Gastrocnemius medialis (tissue), 4 donors: ENCODE data around the gene ZNF334. TPM values are rescaled to one million over a fixed set of nuclear protein-coding genes. Genes with fewer than 3 reads are reported as not detected.

ENCODE experiments used
- ATAC-seq, 2 donors: fragments of 150-250 bp; one replicate each; pipeline ENCODE4 v1.9.1; 2016
- DNase-seq, 2 donors: peaks; one replicate each; pipeline ENCODE4 v3.0.0-alpha.2; 2019
- H3K27ac ChIP-seq, 4 donors: fragments of 200-600 bp; sonication (generic); 1 replicate in 1 of 4; 2 replicates in 3 of 4; pipeline ENCODE4 v1.5.1; 2016 to 2018; ENCODE audit warnings: mild to moderate bottlenecking in 2 of 4, moderate library complexity in 1 of 4
- H3K27me3 ChIP-seq, 3 donors: fragments of 200-600 bp; sonication (generic) in 2 of 3; 1 replicate in 1 of 3; 2 replicates in 2 of 3; pipeline versions ENCODE4 v1.5.1 to v1.6.0; 2016 to 2019; ENCODE audit warnings: mild to moderate bottlenecking in 1 of 3, moderate library complexity in 1 of 3
- H3K36me3 ChIP-seq, 2 donors: fragments of 200-600 bp; sonication (generic) in 1 of 2; one replicate each; pipeline ENCODE4 v1.5.1; 2017 to 2018
- H3K4me1 ChIP-seq, 2 donors: fragments of 200-600 bp; sonication (generic) in 1 of 2; one replicate each; pipeline ENCODE4 v1.5.1; 2016 to 2017; ENCODE audit warnings: mild to moderate bottlenecking in 2 of 2
- H3K4me3 ChIP-seq, 4 donors: fragments of 200-600 bp; sonication (generic) in 3 of 4; 1 replicate in 1 of 4; 2 replicates in 3 of 4; pipeline ENCODE4 v1.5.1; 2016 to 2019; ENCODE audit warnings: mild to moderate bottlenecking in 2 of 4
- H3K9me3 ChIP-seq, 3 donors: fragments of 200-600 bp; sonication (generic) in 2 of 3; 1 replicate in 1 of 3; 2 replicates in 2 of 3; pipeline ENCODE4 v1.5.1; 2016 to 2019
- CTCF ChIP-seq, 5 experiments: fragments of 450-650 bp in 3 of 5; fragments of 200-600 bp in 2 of 5; sonication (generic) in 2 of 5; IDR thresholded peaks in 4 of 5; conservative IDR thresholded peaks in 1 of 5; 1 replicate in 4 of 5; 2 replicates in 1 of 5; pipeline ENCODE4 v1.5.1; 2016 to 2019; ENCODE audit warnings: antibody characterized with exemption in 5 of 5, mild to moderate bottlenecking in 3 of 5, moderate library complexity in 3 of 5
- POLR2A ChIP-seq, 2 donors: fragments of 450-650 bp; IDR thresholded peaks; one replicate each; pipeline ENCODE4 v1.6.1; 2017; ENCODE audit warnings: antibody characterized with exemption in 2 of 2, mild to moderate bottlenecking in 2 of 2, moderate library complexity in 2 of 2
- in situ Hi-C, 4 donors: fragments of 200-750 bp; cut with MboI; loops; one replicate each; pipeline versions ENCODE4 v1.15.0 to v1.8.0; 2017; ENCODE audit warnings: low sequenced_read_pairs in 4 of 4
- intact Hi-C: fragments of 100-400 bp; cut with DNase I; formaldehyde crosslinking; loops from one replicate; pipeline ENCODE4 v1.15.1; 2023; ENCODE audit warnings: low total_unique reads
- total RNA-seq, 4 donors: library from RNA; depleted of rRNA; stranded (reverse); fragments of >200 nt; gene quantifications; one replicate each; pipeline versions ENCODE4 v1.1.0 to v1.2.3, GENCODE V29; 2016

Gene ZNF334
- total RNA-seq, 4 donors from 2014 or later, result 0.15 to 0.18 TPM; not detected in 2

- H3K36me3 ChIP-seq, result no peaks in the 10 kb centered on the region
- TF ChIP-seq CTCF (IDR thresholded peaks at IDR 0.05 in 4 of 5, conservative IDR thresholded peaks at IDR 0.05 in 1 of 5), result peak in 2 of 5 experiments; percentile 6 to 26
- no peak for TF ChIP-seq POLR2A (IDR thresholded peaks at IDR 0.05)
- DNase-seq, result no peak
- intact Hi-C loops, result no loop called here
- in situ Hi-C loops, result no loop called here
- H3K9me3 ChIP-seq, result no peaks in the 10 kb centered on the region
- no peak for ATAC-seq
- H3K4me3 ChIP-seq, result no peak overlapping the region
- no peak overlapping the region for H3K27ac ChIP-seq
- H3K4me1 ChIP-seq, result no peaks in the 10 kb centered on the region
- H3K27me3 ChIP-seq, result peaks cover 3 to 5% (median 5%) of the 10 kb centered on the region in 3 donors
These were observed 7.7 kb upstream of the ZNF334 start for GRCh38 chr20:46520976-46521579.

- in situ Hi-C loops (no loop called here), intact Hi-C loops (no loop called here)
- DNase-seq (no peak), ATAC-seq (no peak)
- TF ChIP-seq CTCF (IDR thresholded peaks at IDR 0.05 in 4 of 5, conservative IDR thresholded peaks at IDR 0.05 in 1 of 5) (no peak), POLR2A (IDR thresholded peaks at IDR 0.05) (no peak)
- H3K27ac ChIP-seq, result no peak overlapping the region
- H3K4me3 ChIP-seq, result no peak overlapping the region
- no peaks in the 10 kb centered on the region for H3K36me3 ChIP-seq
- H3K27me3 ChIP-seq, result peaks cover 0 to 9% (median 8%) of the 10 kb centered on the region in 3 donors
- H3K9me3 ChIP-seq, result no peaks in the 10 kb centered on the region
- H3K4me1 ChIP-seq, result no peaks in the 10 kb centered on the region
These were observed 7.2 kb upstream of the ZNF334 start for GRCh38 chr20:46520540-46520939.

GRCh38 chr20:46519471-46520068 is 6.2 kb upstream of the ZNF334 start:
- H3K27me3 ChIP-seq, result peaks cover 0 to 8% (median 8%) of the 10 kb centered on the region in 3 donors

GRCh38 chr20:46509523-46509922 is 3.8 kb downstream of the ZNF334 start:
- TF ChIP-seq POLR2A (IDR thresholded peaks at IDR 0.05), result no peak
- no peak for TF ChIP-seq CTCF (IDR thresholded peaks at IDR 0.05 in 4 of 5, conservative IDR thresholded peaks at IDR 0.05 in 1 of 5)
- intact Hi-C loops, result no loop called here
- in situ Hi-C loops, result no loop called here

More at GRCh38 chr20:46519471-46520068, 6.2 kb upstream of the ZNF334 start:
- ATAC-seq (no peak), DNase-seq (no peak)
- Histone ChIP-seq H3K4me3 (no peak overlapping the region), H3K36me3 (no peaks in the 10 kb centered on the region), H3K27ac (no peak overlapping the region), H3K9me3 (no peaks in the 10 kb centered on the region), H3K4me1 (no peaks in the 10 kb centered on the region)
- intact Hi-C loops (no loop called here), in situ Hi-C loops (no loop called here)
- TF ChIP-seq CTCF (IDR thresholded peaks at IDR 0.05 in 4 of 5, conservative IDR thresholded peaks at IDR 0.05 in 1 of 5), result no peak
- no peak for TF ChIP-seq POLR2A (IDR thresholded peaks at IDR 0.05)

More at GRCh38 chr20:46509523-46509922, 3.8 kb downstream of the ZNF334 start:
- DNase-seq, result no peak
- Histone ChIP-seq H3K27me3 (peaks cover 0 to 7% (median 5%) of the 10 kb centered on the region in 3 donors), H3K4me1 (peaks cover 0 to 4% of the 10 kb centered on the region in 2 donors), H3K9me3 (no peaks in the 10 kb centered on the region), H3K4me3 (no peak overlapping the region), H3K27ac (no peak overlapping the region), H3K36me3 (no peaks in the 10 kb centered on the region)
- ATAC-seq, result no peak
